Spleen (tissue), 11 donors: ENCODE measurements around the gene SMYD1. TPM values are rescaled to one million over a fixed set of nuclear protein-coding genes. Genes with fewer than 3 reads are reported as not detected.

ENCODE experiments used
- DNase-seq: peaks from one replicate; pipeline ENCODE4 v3.0.0-alpha.2; 2020
- H3K27ac ChIP-seq, 8 donors: fragments of 200-600 bp; sonication (generic) in 7 of 8; 1 replicate in 4 of 8; 2 replicates in 4 of 8; pipeline versions ENCODE4 v1.5.0 to v1.8.0; 2016 to 2021; ENCODE audit warnings: inconsistent platforms in 4 of 8, mild to moderate bottlenecking in 4 of 8, moderate library complexity in 1 of 8
- H3K27me3 ChIP-seq, 7 donors: fragments of 200-600 bp; sonication (generic) in 6 of 7; replicated peaks in 1 of 7; 1 replicate in 4 of 7; 2 replicates in 3 of 7; pipeline versions ENCODE4 v1.5.0 to v1.8.0; 2016 to 2021; ENCODE audit warnings: inconsistent platforms in 3 of 7, mild to moderate bottlenecking in 1 of 7
- H3K36me3 ChIP-seq, 6 donors: fragments of 200-600 bp; sonication (generic) in 5 of 6; 1 replicate in 4 of 6; 2 replicates in 2 of 6; pipeline versions ENCODE4 v1.5.0 to v1.8.0; 2016 to 2021; ENCODE audit warnings: inconsistent platforms in 2 of 6
- H3K4me1 ChIP-seq, 6 donors: fragments of 200-600 bp; sonication (generic) in 5 of 6; 1 replicate in 3 of 6; 2 replicates in 3 of 6; pipeline versions ENCODE4 v1.5.0 to v1.8.0; 2016 to 2021; ENCODE audit warnings: inconsistent platforms in 3 of 6
- H3K4me3 ChIP-seq, 8 donors: fragments of 200-600 bp; sonication (generic) in 7 of 8; 1 replicate in 4 of 8; 2 replicates in 4 of 8; pipeline versions ENCODE4 v1.5.0 to v1.8.0; 2016 to 2021; ENCODE audit warnings: inconsistent platforms in 4 of 8, mild to moderate bottlenecking in 4 of 8, moderate library complexity in 2 of 8
- H3K9me3 ChIP-seq, 8 donors: fragments of 200-600 bp; sonication (generic) in 7 of 8; 1 replicate in 4 of 8; 2 replicates in 4 of 8; pipeline versions ENCODE4 v1.5.0 to v1.8.0; 2016 to 2021; ENCODE audit warnings: inconsistent platforms in 4 of 8
- POLR2A ChIP-seq, 3 donors: fragments of 450-650 bp; IDR thresholded peaks; one replicate each; pipeline ENCODE4 v1.5.1; 2017; ENCODE audit warnings: antibody characterized with exemption in 3 of 3, mild to moderate bottlenecking in 1 of 3
- POLR2AphosphoS5 ChIP-seq, 3 donors: sonication (generic); formaldehyde crosslinking; IDR thresholded peaks; one replicate each; pipeline ENCODE4 v1.5.1; 2017; ENCODE audit warnings: antibody characterized with exemption in 3 of 3
- WGBS, 5 donors: extraction: QIAGEN DNeasy Blood & Tissue Kit in 3 of 5; methylation state at CpG; one replicate each; pipeline versions ENCODE4 v1.1.5 to v1.1.7; 2013 to 2018; 5-methylcytosine and 5-hydroxymethylcytosine counted together
- intact Hi-C: fragments of 100-400 bp; cut with DNase I; formaldehyde crosslinking; loops from one replicate; pipeline ENCODE4 v1.15.0; 2023; ENCODE audit warnings: low total_unique reads
- polyA plus RNA-seq, 3 donors: library from polyadenylated mRNA; stranded (reverse); fragments of 200-250 nt; gene quantifications; one replicate each; pipeline ENCODE4 v1.2.1, GENCODE V29; 2013
- total RNA-seq, 7 donors: library from RNA; depleted of rRNA in 3 of 7; stranded (reverse); fragments of >200 nt in 3 of 7; fragmentation: NEBNext Ultra II Directional in 4 of 7; extraction: Animal tissue kit (Norgen Biotek cat#: 25700) in 4 of 7; gene quantifications; one replicate each; pipeline versions ENCODE4 v1.1.0 to v1.2.1, GENCODE V29; 2016 to 2021
- TF ChIP-seq, protein P1 (sequence below), 11 experiments: fragments of 200-600 bp in 7 of 11; fragments of 450-650 bp in 4 of 11; sonication (generic) in 4 of 11; IDR thresholded peaks in 8 of 11; conservative IDR thresholded peaks in 3 of 11; 1 replicate in 7 of 11; 2 replicates in 4 of 11; pipeline versions ENCODE4 v1.4.0 to v1.8.0; 2016 to 2021; ENCODE audit warnings: antibody characterized with exemption in 11 of 11, inconsistent platforms in 4 of 11, mild to moderate bottlenecking in 1 of 11
- donor health status: healthy with polysubstance abuse.
- donor health status: DM: no; HTN: no; CAD: no; lungs with moderate emphysema.
- donor health status: DM: no; HTN: no; CAD: no.
- donor health status: Bipolar disorder and iron deficiency.
- donor health status: healthy.
- donor health status: DM: no; HTN: no; CAD: no.
- donor health status: DM: yes; HTN: yes; CAD: no.

SMYD1 gene
- total and polyA plus RNA-seq, 10 donors, result 0.02 to 0.07 TPM; not detected in 8

DNA sequence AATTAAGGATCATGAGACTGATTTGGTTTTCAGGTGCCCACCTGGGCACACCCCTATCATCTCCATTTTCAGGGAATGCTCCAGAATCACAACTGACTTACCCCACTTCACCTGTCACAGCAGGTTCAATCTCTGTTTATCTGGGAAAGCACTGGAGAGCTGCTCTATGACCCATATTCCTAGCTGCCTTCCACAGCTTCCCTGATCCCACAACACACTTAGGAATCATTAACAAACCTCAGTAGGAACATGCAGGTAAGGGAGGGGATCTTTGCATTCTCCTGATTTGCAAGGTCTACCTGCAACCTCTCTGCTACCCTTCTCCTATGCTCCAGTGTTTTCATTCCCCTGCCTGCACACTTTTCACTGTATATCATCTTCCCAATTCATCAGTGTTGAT lies 79.0 kb downstream of the SMYD1 start:
- intact Hi-C loops, result no loop called here
- no peak overlapping the region for H3K27ac ChIP-seq
- DNase-seq, result no peak

DNA sequence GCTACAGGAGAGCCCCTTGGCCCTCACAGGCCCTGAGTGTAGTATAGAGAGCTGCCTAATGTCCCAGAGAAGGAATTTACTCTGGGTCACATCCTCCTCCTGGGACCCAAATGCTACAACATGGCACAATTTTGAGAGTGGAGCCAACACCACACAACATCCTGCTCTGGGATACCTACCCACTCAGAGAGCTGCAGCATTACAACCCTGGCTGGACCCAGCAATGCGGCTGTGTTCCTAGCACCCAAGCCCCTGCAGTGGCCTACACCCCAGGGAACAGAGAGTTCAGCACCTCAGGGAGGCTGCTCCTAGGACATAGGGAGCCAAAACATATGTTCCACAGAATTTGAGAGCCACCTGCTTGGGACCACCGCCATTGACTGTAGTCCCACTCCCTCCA lies 79.5 kb downstream of the SMYD1 start:
- TF ChIP-seq, protein P1, sequence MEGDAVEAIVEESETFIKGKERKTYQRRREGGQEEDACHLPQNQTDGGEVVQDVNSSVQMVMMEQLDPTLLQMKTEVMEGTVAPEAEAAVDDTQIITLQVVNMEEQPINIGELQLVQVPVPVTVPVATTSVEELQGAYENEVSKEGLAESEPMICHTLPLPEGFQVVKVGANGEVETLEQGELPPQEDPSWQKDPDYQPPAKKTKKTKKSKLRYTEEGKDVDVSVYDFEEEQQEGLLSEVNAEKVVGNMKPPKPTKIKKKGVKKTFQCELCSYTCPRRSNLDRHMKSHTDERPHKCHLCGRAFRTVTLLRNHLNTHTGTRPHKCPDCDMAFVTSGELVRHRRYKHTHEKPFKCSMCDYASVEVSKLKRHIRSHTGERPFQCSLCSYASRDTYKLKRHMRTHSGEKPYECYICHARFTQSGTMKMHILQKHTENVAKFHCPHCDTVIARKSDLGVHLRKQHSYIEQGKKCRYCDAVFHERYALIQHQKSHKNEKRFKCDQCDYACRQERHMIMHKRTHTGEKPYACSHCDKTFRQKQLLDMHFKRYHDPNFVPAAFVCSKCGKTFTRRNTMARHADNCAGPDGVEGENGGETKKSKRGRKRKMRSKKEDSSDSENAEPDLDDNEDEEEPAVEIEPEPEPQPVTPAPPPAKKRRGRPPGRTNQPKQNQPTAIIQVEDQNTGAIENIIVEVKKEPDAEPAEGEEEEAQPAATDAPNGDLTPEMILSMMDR (IDR thresholded peaks at IDR 0.05 in 8 of 11, conservative IDR thresholded peaks at IDR 0.05 in 3 of 11), result no peak
- TF ChIP-seq POLR2A (IDR thresholded peaks at IDR 0.05) (no peak), POLR2AphosphoS5 (IDR thresholded peaks at IDR 0.05) (no peak)
- Histone ChIP-seq H3K9me3 (peaks cover 0 to 40% (median 30%) of the 10 kb centered on the region in 8 donors), H3K27me3 (peaks cover 0 to 10% (median 0%) of the 10 kb centered on the region in 7 donors), H3K36me3 (no peaks in the 10 kb centered on the region), H3K4me3 (no peak overlapping the region), H3K27ac (no peak overlapping the region), H3K4me1 (no peaks in the 10 kb centered on the region)
- 85 to 100% (median 95%) methylated on average over 1 to 2 of the region's 2 CpGs for WGBS, 5 donors
- intact Hi-C loops, result no loop called here
- DNase-seq, result no peak

More for the DNA sequence above, 79.0 kb downstream of the SMYD1 start:
- no peak overlapping the region for H3K4me3 ChIP-seq
- H3K4me1 ChIP-seq, result no peaks in the 10 kb centered on the region
- TF ChIP-seq POLR2A (IDR thresholded peaks at IDR 0.05) (no peak), POLR2AphosphoS5 (IDR thresholded peaks at IDR 0.05) (no peak)
- TF ChIP-seq, protein P1 (IDR thresholded peaks at IDR 0.05 in 8 of 11, conservative IDR thresholded peaks at IDR 0.05 in 3 of 11), result no peak
- H3K27me3 ChIP-seq, result peaks cover 0 to 10% (median 0%) of the 10 kb centered on the region in 7 donors
- no peaks in the 10 kb centered on the region for H3K36me3 ChIP-seq
- H3K9me3 ChIP-seq, result peaks cover 0 to 40% (median 32%) of the 10 kb centered on the region in 8 donors

GRCh38 chr2:88148929-88149438 lies 81.4 kb downstream of the SMYD1 start:
- Histone ChIP-seq H3K27me3 (peaks cover 0 to 10% (median 0%) of the 10 kb centered on the region in 7 donors), H3K4me3 (no peak overlapping the region), H3K36me3 (no peaks in the 10 kb centered on the region), H3K9me3 (peaks cover 0 to 48% (median 38%) of the 10 kb centered on the region in 8 donors), H3K27ac (no peak overlapping the region), H3K4me1 (no peaks in the 10 kb centered on the region)
- TF ChIP-seq POLR2AphosphoS5 (IDR thresholded peaks at IDR 0.05), result no peak
- intact Hi-C loops, result no loop called here
- DNase-seq, result no peak

DNA sequence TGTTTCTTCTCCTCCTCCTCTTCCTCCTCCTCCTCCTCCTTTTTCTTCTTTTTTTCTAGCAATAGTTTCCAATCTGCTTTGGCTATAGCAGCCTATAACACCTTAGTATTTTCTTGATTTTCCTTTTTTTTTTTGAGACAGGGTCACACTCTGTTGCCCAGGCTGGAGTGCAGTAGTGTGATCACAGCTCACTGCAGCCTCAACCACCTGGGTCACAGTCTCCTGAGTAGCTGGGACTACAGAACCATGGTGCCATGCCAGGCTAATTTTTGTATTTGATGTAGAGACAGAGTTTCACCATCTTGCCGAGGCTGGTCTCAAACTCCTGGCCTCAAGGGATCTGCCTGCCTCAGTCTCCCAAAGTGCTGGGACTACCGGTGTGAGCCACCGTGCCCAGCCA lies 91.9 kb downstream of the SMYD1 start:
- Histone ChIP-seq H3K27me3 (no peaks in the 10 kb centered on the region), H3K4me1 (peaks cover 0 to 5% (median 0%) of the 10 kb centered on the region in 6 donors), H3K9me3 (no peaks in the 10 kb centered on the region), H3K4me3 (no peak overlapping the region), H3K27ac (no peak overlapping the region), H3K36me3 (no peaks in the 10 kb centered on the region)
- intact Hi-C loops, result no loop called here
- TF ChIP-seq, protein P1 (IDR thresholded peaks at IDR 0.05 in 8 of 11, conservative IDR thresholded peaks at IDR 0.05 in 3 of 11), result no peak
- no peak for TF ChIP-seq POLR2A (IDR thresholded peaks at IDR 0.05)
- no peak for DNase-seq
- WGBS, 5 donors, result 72 to 93% (median 81%) methylated on average over 3 of the region's 3 CpGs
